ENCODE results near the gene MRAS.
"Not testable (repeated sequence)": the region's sequence is repeated elsewhere in the genome, so short reads cannot be mapped to it uniquely, and the experiment has no call there.

Gene MRAS

GRCh38 chr3:138389841-138390581 lies 41.6 kb downstream of the MRAS start:
- DNase-seq (ENCODE audit: low read depth in 2 of 2) = no peak

GRCh38 chr3:138390582-138390932 lies 42.2 kb downstream of the MRAS start:
- DNase-seq (ENCODE audit: low read depth in 2 of 2) = no peak

GRCh38 chr3:138394156-138394555 lies 45.8 kb downstream of the MRAS start:
- DNase-seq (ENCODE audit: low read depth in 2 of 2) = no peak

- no peak for DNase-seq (ENCODE audit: low read depth in 2 of 2)
These were observed 46.3 kb downstream of the MRAS start for GRCh38 chr3:138394686-138395085.

- DNase-seq (ENCODE audit: low read depth in 2 of 2) = no peak
These were observed 47.7 kb downstream of the MRAS start for GRCh38 chr3:138395865-138396751.

- DNase-seq (ENCODE audit: low read depth in 2 of 2) = no peak
These were observed 48.5 kb downstream of the MRAS start for GRCh38 chr3:138396752-138397410.

- no peak for DNase-seq (ENCODE audit: low read depth in 2 of 2)
These were observed 49.6 kb downstream of the MRAS start for GRCh38 chr3:138397983-138398382.

- no peak for DNase-seq (ENCODE audit: low read depth in 2 of 2)
These were observed 50.6 kb downstream of the MRAS start for GRCh38 chr3:138398791-138399575.

- no peak for DNase-seq (ENCODE audit: low read depth in 2 of 2)
These were observed 51.4 kb downstream of the MRAS start for GRCh38 chr3:138399766-138400165.

GRCh38 chr3:138400651-138401070 lies 52.3 kb downstream of the MRAS start:
- no peak for DNase-seq (ENCODE audit: low read depth in 2 of 2)

GRCh38 chr3:138401834-138402233 lies 53.5 kb downstream of the MRAS start:
- DNase-seq (ENCODE audit: low read depth in 2 of 2) = no peak

- DNase-seq (ENCODE audit: low read depth in 2 of 2) = no peak
These were observed 55.7 kb downstream of the MRAS start for GRCh38 chr3:138404121-138404520.

GRCh38 chr3:138405001-138405400 lies 56.6 kb downstream of the MRAS start:
- no peak for DNase-seq (ENCODE audit: low read depth in 2 of 2)

- DNase-seq (ENCODE audit: low read depth in 2 of 2) = no peak
These were observed 57.1 kb downstream of the MRAS start for GRCh38 chr3:138405486-138405885.

- DNase-seq (ENCODE audit: low read depth in 2 of 2) = no peak
These were observed 58.2 kb downstream of the MRAS start for GRCh38 chr3:138406606-138407005.

GRCh38 chr3:138407236-138407907 lies 59.0 kb downstream of the MRAS start:
- DNase-seq (ENCODE audit: low read depth in 2 of 2) = no peak

GRCh38 chr3:138408751-138409570 lies 60.6 kb downstream of the MRAS start:
- no peak for DNase-seq (ENCODE audit: low read depth in 2 of 2)

GRCh38 chr3:138412821-138413551 lies 64.6 kb downstream of the MRAS start:
- no peak for DNase-seq (ENCODE audit: low read depth in 2 of 2)

GRCh38 chr3:138416236-138416635 lies 67.9 kb downstream of the MRAS start:
- not testable (repeated sequence) for DNase-seq (ENCODE audit: low read depth in 2 of 2)
